Ishikawa (cell line): ENCODE results near the gene DIP2B.

ENCODE experiments used
- CEBPB ChIP-seq: IDR thresholded peaks from 2 replicates; pipeline ENCODE4 v1.6.1; 2012
- CREB1 ChIP-seq: IDR thresholded peaks from 2 replicates; pipeline ENCODE4 v1.6.1; 2012; ENCODE audit warnings: low read depth
- EGR1 ChIP-seq: IDR thresholded peaks from 2 replicates; pipeline ENCODE4 v1.6.1; 2012
- EP300 ChIP-seq: IDR thresholded peaks from 2 replicates; pipeline ENCODE4 v1.6.1; 2012; ENCODE audit warnings: borderline replicate concordance
- FOXM1 ChIP-seq: IDR thresholded peaks from 2 replicates; pipeline ENCODE4 v1.6.1; 2012; ENCODE audit warnings: low read depth, borderline replicate concordance
- MAX ChIP-seq: IDR thresholded peaks from 2 replicates; pipeline ENCODE4 v1.6.1; 2012
- NFIC ChIP-seq: IDR thresholded peaks from 2 replicates; pipeline ENCODE4 v1.6.1; 2012
- RAD21 ChIP-seq: IDR thresholded peaks from 2 replicates; pipeline ENCODE4 v1.6.1; 2012; ENCODE audit warnings: low read depth
- REST ChIP-seq: IDR thresholded peaks from 2 replicates; pipeline ENCODE4 v1.6.1; 2012; ENCODE audit warnings: low read depth, mild to moderate bottlenecking
- TAF1 ChIP-seq: IDR thresholded peaks from 2 replicates; pipeline ENCODE4 v1.6.1; 2012; ENCODE audit warnings: low read depth, mild to moderate bottlenecking
- TCF12 ChIP-seq: IDR thresholded peaks from 2 replicates; pipeline ENCODE4 v1.6.1; 2012; ENCODE audit warnings: low read depth
- TEAD4 ChIP-seq: IDR thresholded peaks from 2 replicates; pipeline ENCODE4 v1.6.1; 2012
- USF1 ChIP-seq: IDR thresholded peaks from 2 replicates; pipeline ENCODE4 v1.6.1; 2012
- YY1 ChIP-seq: IDR thresholded peaks from 2 replicates; pipeline ENCODE4 v1.6.1; 2012; ENCODE audit warnings: low read depth
- ZBTB7A ChIP-seq: IDR thresholded peaks from 2 replicates; pipeline ENCODE4 v1.6.1; 2012; ENCODE audit warnings: low read depth

Gene DIP2B

DNA sequence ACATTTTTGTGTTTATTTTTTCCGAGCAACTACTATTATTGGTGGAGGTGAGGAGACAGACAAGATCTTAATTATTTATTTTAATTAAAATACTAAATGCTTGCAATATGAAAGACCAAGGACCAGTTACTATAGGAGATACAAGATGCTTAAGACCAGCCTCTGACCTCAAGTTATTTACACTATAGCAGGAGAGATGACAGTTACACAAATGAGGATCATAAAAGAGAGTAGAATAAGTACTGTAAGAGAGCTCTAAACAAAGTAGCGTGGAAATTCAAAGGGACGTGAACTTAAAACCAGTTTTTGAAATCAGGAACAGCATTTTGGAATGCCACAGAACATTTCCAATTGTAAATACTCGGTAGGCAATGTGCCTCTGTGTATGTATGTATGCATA, 131.1 kb downstream of the DIP2B start:
- no peak for TF ChIP-seq NFIC
- no peak for TF ChIP-seq RAD21
- TF ChIP-seq ZBTB7A: no peak
- no peak for TF ChIP-seq YY1
- no peak for TF ChIP-seq FOXM1
- TF ChIP-seq USF1: no peak
- TF ChIP-seq TCF12: no peak
- TF ChIP-seq EGR1: no peak
- TF ChIP-seq CEBPB: no peak
- TF ChIP-seq TAF1: no peak
- no peak for TF ChIP-seq REST
- no peak for TF ChIP-seq CREB1

GRCh38 chr12:50636505-50636904, 131.7 kb downstream of the DIP2B start:
- no peak for TF ChIP-seq TAF1
- TF ChIP-seq MAX: no peak
- no peak for TF ChIP-seq FOXM1
- TF ChIP-seq CREB1: no peak
- no peak for TF ChIP-seq EGR1
- no peak for TF ChIP-seq TEAD4
- TF ChIP-seq EP300: no peak
- no peak for TF ChIP-seq ZBTB7A
- no peak for TF ChIP-seq USF1

DNA sequence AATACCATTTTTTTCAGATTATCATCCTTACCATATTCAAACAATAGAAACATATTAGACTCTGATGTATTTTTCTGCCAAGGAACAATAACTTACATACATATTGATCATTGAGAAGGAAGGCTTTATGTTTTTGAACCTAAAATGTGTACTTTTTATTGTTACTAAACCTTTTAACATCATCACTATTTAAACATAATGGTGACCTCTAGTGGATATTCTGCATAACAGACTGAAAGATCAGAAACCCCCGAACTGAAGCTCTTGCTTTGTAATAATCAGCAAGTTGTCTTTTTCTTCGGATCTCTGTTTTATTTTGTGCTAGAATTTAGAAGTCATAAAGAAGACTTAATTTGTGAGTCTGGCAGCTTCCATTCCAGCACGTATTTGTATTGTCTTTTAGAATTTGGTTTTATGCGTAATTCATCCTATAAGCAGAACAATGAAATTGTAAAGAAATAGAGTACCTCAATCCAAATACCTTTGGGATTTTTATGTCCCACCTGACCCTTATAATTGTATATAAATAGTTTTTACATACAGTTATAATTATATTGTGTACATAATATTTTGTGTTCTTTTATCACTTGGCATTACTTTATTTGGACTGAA, 133.2 kb downstream of the DIP2B start:
- TF ChIP-seq USF1 (no peak), REST (no peak), TAF1 (no peak), YY1 (no peak), RAD21 (peak; percentile 74)

DNA sequence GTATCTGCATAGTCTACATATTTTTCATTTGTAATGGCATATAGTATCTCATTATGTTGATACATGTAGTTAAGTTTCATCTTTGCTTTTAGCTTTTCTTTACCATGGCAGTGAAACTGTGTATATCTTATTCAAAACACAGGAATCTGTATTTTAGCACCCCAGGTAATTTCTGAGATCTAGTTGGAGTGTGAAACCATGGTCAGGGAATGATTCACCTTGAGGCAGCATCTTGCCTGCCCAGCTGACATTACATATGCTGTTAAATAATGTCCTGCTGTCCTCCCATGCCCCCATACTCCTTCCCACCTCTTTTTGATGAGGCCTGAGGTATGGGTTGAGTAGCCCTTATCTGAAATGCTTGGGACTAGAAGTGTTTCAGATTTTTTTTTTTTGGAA, 133.7 kb downstream of the DIP2B start:
- TF ChIP-seq USF1 (no peak), EP300 (no peak), EGR1 (no peak), TEAD4 (no peak), RAD21 (no peak), NFIC (no peak), CEBPB (no peak), YY1 (no peak), TAF1 (no peak), ZBTB7A (no peak), REST (no peak), FOXM1 (no peak), CREB1 (no peak)
